ENCODE results near the gene ABCC12.
A peak's percentile ranks its signal among the peaks of the same experiment; 100 is the strongest.

DNA sequence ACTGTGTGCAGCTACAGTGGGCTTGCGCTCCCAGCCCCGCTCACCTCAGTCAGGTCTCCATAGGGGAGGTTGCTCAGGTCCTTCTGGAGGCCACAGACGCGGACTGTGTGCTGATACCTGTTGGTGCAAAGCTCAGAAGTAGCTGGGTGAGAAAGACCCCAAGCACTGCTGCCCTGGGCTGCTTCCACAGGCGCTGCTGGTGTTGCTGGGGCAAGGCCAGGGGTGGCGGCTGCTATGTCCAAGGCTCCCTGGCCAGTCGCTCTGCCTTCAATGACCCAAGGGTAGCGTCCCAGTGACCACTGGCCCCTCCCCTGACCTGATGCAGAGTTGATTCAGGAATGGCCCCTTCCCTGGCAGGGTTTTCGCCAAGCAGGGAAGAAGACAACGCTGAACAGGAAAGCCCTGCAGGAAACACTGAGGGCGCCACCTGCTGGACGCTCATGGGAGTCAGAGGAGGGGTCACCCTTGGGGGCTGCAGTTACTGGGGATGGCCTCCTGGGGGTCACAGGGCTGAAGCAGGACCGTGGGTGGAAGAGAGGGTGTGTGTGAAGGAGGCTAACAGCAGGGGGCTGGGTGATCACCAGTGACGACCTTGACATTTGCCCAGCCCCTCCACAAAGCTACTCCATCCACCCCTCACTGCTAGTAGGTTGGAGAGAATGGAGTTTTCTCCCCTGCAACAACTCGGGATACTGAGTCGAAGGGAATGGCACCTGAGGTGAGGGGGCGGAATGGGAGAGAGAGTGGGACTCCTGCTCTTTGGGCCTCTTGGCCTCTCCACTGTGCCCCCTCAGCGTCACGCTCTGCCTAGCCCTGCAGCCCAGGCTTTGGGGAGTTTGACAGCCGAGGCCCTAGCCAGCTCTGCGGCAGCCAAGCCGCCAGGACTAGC is 38.3 kb downstream of the ABCC12 start:
- TF ChIP-seq CTCF (IDR thresholded peaks at IDR 0.05; ENCODE audit: control extremely low read depth in 1 of 3, insufficient read depth in 1 of 3, low read depth in 1 of 3, low read length in 3 of 3) (peak; percentile 99), CEBPB (IDR thresholded peaks at IDR 0.05; ENCODE audit: low read depth, low read length) (no peak), ATF2 (IDR thresholded peaks at IDR 0.05; ENCODE audit: low read length) (no peak)

All from H1 (cell line).